Vagina (tissue), 2 donors: ENCODE measurements around the gene ST6GALNAC5. TPM values are rescaled to one million over a fixed set of nuclear protein-coding genes. Genes with fewer than 3 reads are reported as not detected.

Experiments
- DNase-seq, 2 donors: peaks; one replicate each; pipeline ENCODE4 v3.0.0-alpha.2; 2017; ENCODE audit errors: extremely low spot score in 2 of 2
- H3K27ac ChIP-seq: fragments of 200-600 bp; sonication (generic); one replicate; pipeline ENCODE4 v1.5.1; 2019
- H3K27me3 ChIP-seq: fragments of 200-600 bp; sonication (generic); one replicate; pipeline ENCODE4 v1.5.1; 2019
- H3K36me3 ChIP-seq, 2 donors: fragments of 200-600 bp; sonication (generic); one replicate each; pipeline ENCODE4 v1.5.1; 2017 to 2019
- H3K4me1 ChIP-seq: fragments of 200-600 bp; sonication (generic); one replicate; pipeline ENCODE4 v1.5.1; 2019
- H3K4me3 ChIP-seq, 2 donors: fragments of 200-600 bp; sonication (generic); 1 replicate in 1 of 2; 2 replicates in 1 of 2; pipeline ENCODE4 v1.5.1; 2016 to 2019
- H3K9me3 ChIP-seq: fragments of 200-600 bp; sonication (generic); one replicate; pipeline ENCODE4 v1.5.1; 2019
- POLR2A ChIP-seq, 2 donors: fragments of 450-650 bp; IDR thresholded peaks; one replicate each; pipeline ENCODE4 v1.6.1; 2017; ENCODE audit warnings: antibody characterized with exemption in 2 of 2, mild to moderate bottlenecking in 2 of 2, moderate library complexity in 2 of 2
- POLR2AphosphoS5 ChIP-seq, 2 donors: sonication (generic); formaldehyde crosslinking; IDR thresholded peaks; one replicate each; pipeline ENCODE4 v1.9.0; 2017; ENCODE audit warnings: antibody characterized with exemption in 2 of 2, mild to moderate bottlenecking in 2 of 2, low read depth in 1 of 2; ENCODE audit not compliant: insufficient read depth in 1 of 2
- intact Hi-C: fragments of 100-400 bp; cut with DNase I; formaldehyde crosslinking; loops from one replicate; pipeline ENCODE4 v1.15.1; 2023
- total RNA-seq: library from RNA; depleted of rRNA; stranded (reverse); fragments of >200 nt; gene quantifications from one replicate; pipeline ENCODE4 v1.2.3, GENCODE V29; 2016
- TF ChIP-seq, protein P1 (sequence below), 3 experiments: fragments of 450-650 bp in 2 of 3; fragments of 200-600 bp in 1 of 3; sonication (generic) in 1 of 3; IDR thresholded peaks; one replicate each; pipeline ENCODE4 v1.5.1; 2017 to 2019; ENCODE audit warnings: antibody characterized with exemption in 3 of 3, mild to moderate bottlenecking in 2 of 3, moderate library complexity in 2 of 3

ST6GALNAC5 gene
- total RNA-seq, 1 donor from 2014 or later = 9.6 TPM

DNA sequence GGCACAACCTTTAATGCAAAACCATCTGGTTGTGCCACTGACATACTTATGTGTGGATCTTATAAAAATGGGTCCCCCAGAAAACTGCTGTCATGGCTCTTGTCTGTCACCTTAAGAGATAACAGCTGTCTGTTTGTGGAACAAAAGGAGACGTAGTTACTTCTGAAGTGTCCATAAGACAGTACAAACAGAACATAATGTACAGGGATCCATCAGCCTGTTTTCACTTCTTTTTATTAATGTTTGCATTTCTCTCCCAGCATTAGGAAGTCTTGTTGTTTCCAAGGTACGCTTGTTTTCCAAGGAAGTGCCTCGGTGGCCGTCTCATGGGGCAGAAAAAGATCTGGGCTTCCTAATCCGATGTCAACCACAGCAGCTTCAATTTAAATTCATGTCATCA lies 11.2 kb upstream of the ST6GALNAC5 start:
- Histone ChIP-seq H3K4me1 (no peaks in the 10 kb centered on the region), H3K36me3 (no peaks in the 10 kb centered on the region), H3K27me3 (no peaks in the 10 kb centered on the region), H3K27ac (no peak overlapping the region), H3K4me3 (no peak overlapping the region), H3K9me3 (no peaks in the 10 kb centered on the region)
- DNase-seq = no peak
- intact Hi-C loops = no loop called here
- TF ChIP-seq POLR2AphosphoS5 (IDR thresholded peaks at IDR 0.05; ENCODE audit: insufficient read depth in 1 of 2, low read depth in 1 of 2) = no peak
- TF ChIP-seq POLR2A (IDR thresholded peaks at IDR 0.05) = no peak
- TF ChIP-seq, protein P1, sequence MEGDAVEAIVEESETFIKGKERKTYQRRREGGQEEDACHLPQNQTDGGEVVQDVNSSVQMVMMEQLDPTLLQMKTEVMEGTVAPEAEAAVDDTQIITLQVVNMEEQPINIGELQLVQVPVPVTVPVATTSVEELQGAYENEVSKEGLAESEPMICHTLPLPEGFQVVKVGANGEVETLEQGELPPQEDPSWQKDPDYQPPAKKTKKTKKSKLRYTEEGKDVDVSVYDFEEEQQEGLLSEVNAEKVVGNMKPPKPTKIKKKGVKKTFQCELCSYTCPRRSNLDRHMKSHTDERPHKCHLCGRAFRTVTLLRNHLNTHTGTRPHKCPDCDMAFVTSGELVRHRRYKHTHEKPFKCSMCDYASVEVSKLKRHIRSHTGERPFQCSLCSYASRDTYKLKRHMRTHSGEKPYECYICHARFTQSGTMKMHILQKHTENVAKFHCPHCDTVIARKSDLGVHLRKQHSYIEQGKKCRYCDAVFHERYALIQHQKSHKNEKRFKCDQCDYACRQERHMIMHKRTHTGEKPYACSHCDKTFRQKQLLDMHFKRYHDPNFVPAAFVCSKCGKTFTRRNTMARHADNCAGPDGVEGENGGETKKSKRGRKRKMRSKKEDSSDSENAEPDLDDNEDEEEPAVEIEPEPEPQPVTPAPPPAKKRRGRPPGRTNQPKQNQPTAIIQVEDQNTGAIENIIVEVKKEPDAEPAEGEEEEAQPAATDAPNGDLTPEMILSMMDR (IDR thresholded peaks at IDR 0.05) = no peak

DNA sequence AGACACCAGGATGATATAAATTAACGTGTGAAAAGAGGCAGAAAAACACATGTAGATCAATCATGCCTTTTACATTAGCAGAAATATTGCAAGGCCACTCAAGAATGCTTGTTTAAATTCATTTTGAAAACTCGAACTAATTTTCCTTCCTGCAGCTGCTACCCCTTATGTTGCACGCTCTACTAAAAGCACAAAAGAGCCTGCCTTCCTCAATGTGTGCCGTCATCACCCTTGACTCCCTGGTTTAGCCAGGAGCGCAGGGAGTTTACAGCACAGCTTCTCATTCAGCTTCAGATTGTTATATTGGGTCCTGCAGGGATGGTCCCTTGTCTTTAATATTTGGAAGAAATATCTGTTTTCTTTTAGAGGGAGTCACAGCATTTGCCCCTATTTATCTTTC lies 10.1 kb upstream of the ST6GALNAC5 start:
- Histone ChIP-seq H3K36me3 (no peaks in the 10 kb centered on the region), H3K4me1 (no peaks in the 10 kb centered on the region), H3K4me3 (no peak overlapping the region), H3K27me3 (no peaks in the 10 kb centered on the region), H3K9me3 (no peaks in the 10 kb centered on the region), H3K27ac (no peak overlapping the region)
- no peak for DNase-seq
- TF ChIP-seq POLR2AphosphoS5 (IDR thresholded peaks at IDR 0.05; ENCODE audit: insufficient read depth in 1 of 2, low read depth in 1 of 2) (no peak), POLR2A (IDR thresholded peaks at IDR 0.05) (no peak)
- TF ChIP-seq, protein P1 (IDR thresholded peaks at IDR 0.05) = no peak
- intact Hi-C loops = no loop called here

DNA sequence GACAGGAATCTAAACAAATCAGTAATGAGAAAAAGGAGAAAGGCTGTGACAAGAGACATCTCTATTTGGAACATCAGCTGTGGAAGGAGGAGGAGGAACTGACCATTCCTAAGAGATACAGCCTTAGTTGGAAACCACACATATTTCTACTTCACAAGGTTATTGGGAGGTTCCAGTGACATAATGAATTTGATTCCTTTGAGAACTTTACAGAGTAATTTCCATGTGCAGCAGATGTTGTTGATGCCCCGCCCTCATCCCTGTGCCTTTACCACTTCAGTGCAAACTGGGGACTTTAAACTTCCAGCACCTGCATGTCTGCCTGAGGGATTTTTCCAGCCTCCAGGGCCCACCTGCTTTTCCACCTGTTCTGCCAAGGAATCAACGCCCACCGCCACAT lies 9.3 kb upstream of the ST6GALNAC5 start:
- Histone ChIP-seq H3K36me3 (no peaks in the 10 kb centered on the region), H3K4me3 (no peak overlapping the region), H3K27me3 (no peaks in the 10 kb centered on the region), H3K9me3 (no peaks in the 10 kb centered on the region), H3K4me1 (no peaks in the 10 kb centered on the region), H3K27ac (no peak overlapping the region)
- no peak for TF ChIP-seq POLR2AphosphoS5 (IDR thresholded peaks at IDR 0.05; ENCODE audit: insufficient read depth in 1 of 2, low read depth in 1 of 2)
- TF ChIP-seq POLR2A (IDR thresholded peaks at IDR 0.05) = no peak
- TF ChIP-seq, protein P1 (IDR thresholded peaks at IDR 0.05) = no peak
- intact Hi-C loops = no loop called here
- DNase-seq = no peak

DNA sequence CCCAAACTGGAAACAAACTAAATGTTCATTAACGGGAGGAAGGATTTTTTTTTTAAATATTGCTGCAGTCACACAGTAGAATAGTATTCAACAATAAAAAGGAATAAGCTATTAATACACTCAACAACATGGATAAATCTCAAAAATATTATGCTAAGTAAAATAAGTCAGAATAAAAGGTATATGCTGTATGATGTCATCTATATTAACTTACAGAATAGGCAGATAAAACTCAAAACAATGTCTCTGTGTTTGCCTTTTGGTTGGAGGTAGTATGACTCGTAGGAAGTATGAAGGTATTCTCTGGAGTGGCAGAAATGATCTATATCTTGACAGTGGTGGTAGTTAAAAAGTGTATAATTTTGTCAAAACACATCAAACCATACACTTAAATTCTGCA lies 6.1 kb upstream of the ST6GALNAC5 start:
- TF ChIP-seq, protein P1 (IDR thresholded peaks at IDR 0.05) = no peak
- Histone ChIP-seq H3K27ac (no peak overlapping the region), H3K4me1 (no peaks in the 10 kb centered on the region), H3K27me3 (no peaks in the 10 kb centered on the region), H3K36me3 (no peaks in the 10 kb centered on the region), H3K9me3 (no peaks in the 10 kb centered on the region), H3K4me3 (no peak overlapping the region)
- no peak for DNase-seq
- intact Hi-C loops = no loop called here

- no peak overlapping the region for H3K27ac ChIP-seq
- no peaks in the 10 kb centered on the region for H3K27me3 ChIP-seq
- no peaks in the 10 kb centered on the region for H3K9me3 ChIP-seq
- H3K36me3 ChIP-seq = no peaks in the 10 kb centered on the region
- H3K4me1 ChIP-seq = no peaks in the 10 kb centered on the region
- no peak overlapping the region for H3K4me3 ChIP-seq
- intact Hi-C loops = no loop called here
- DNase-seq = no peak
- TF ChIP-seq POLR2AphosphoS5 (IDR thresholded peaks at IDR 0.05; ENCODE audit: insufficient read depth in 1 of 2, low read depth in 1 of 2) (no peak), POLR2A (IDR thresholded peaks at IDR 0.05) (no peak)
- TF ChIP-seq, protein P1 (IDR thresholded peaks at IDR 0.05) = no peak
These were observed 4.8 kb upstream of the ST6GALNAC5 start for GRCh38 chr1:76862447-76862846.
